B cell (primary cell): ENCODE measurements around the gene WBP2.

Experiments
- EZH2 ChIP-seq: IDR thresholded peaks from 2 replicates; pipeline ENCODE4 v1.6.1; 2012; ENCODE audit warnings: borderline replicate concordance, low read depth, mild to moderate bottlenecking, moderate library complexity, low read length; ENCODE audit not compliant: insufficient read depth, poor library complexity, severe bottlenecking
- TF ChIP-seq, protein P1 (sequence below): fragments of 200-600 bp; IDR thresholded peaks from one replicate; pipeline ENCODE4 v1.8.0; 2022; ENCODE audit warnings: antibody characterized with exemption, mild to moderate bottlenecking

- TF ChIP-seq, protein P1, sequence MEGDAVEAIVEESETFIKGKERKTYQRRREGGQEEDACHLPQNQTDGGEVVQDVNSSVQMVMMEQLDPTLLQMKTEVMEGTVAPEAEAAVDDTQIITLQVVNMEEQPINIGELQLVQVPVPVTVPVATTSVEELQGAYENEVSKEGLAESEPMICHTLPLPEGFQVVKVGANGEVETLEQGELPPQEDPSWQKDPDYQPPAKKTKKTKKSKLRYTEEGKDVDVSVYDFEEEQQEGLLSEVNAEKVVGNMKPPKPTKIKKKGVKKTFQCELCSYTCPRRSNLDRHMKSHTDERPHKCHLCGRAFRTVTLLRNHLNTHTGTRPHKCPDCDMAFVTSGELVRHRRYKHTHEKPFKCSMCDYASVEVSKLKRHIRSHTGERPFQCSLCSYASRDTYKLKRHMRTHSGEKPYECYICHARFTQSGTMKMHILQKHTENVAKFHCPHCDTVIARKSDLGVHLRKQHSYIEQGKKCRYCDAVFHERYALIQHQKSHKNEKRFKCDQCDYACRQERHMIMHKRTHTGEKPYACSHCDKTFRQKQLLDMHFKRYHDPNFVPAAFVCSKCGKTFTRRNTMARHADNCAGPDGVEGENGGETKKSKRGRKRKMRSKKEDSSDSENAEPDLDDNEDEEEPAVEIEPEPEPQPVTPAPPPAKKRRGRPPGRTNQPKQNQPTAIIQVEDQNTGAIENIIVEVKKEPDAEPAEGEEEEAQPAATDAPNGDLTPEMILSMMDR = no peak
- no peak for TF ChIP-seq EZH2
Measured at GRCh38 chr17:75832652-75833400, 22.3 kb downstream of the WBP2 start.
